ENCODE data around the gene RIT1.

- TF ChIP-seq CTCF (IDR thresholded peaks at IDR 0.05), result no peak
- TF ChIP-seq ZBTB21 (CRISPR knock-in tag; IDR thresholded peaks at IDR 0.05; ENCODE audit: borderline replicate concordance), result no peak
- TF ChIP-seq USF2 (CRISPR knock-in tag; IDR thresholded peaks at IDR 0.05), result no peak
- TF ChIP-seq CDX4 (CRISPR knock-in tag; IDR thresholded peaks at IDR 0.05; ENCODE audit: borderline replicate concordance), result no peak
- no peak for TF ChIP-seq ESRRA (CRISPR knock-in tag; IDR thresholded peaks at IDR 0.05; ENCODE audit: borderline replicate concordance)
- no peak for TF ChIP-seq ATF2 (CRISPR knock-in tag; IDR thresholded peaks at IDR 0.05; ENCODE audit: borderline replicate concordance, low read depth)
- no peak for TF ChIP-seq STAT6 (CRISPR knock-in tag; conservative IDR thresholded peaks at IDR 0.05; ENCODE audit: low read depth)
- no peak for TF ChIP-seq TEAD4 (CRISPR knock-in tag; IDR thresholded peaks at IDR 0.05)
- TF ChIP-seq ATF3 (CRISPR knock-in tag; conservative IDR thresholded peaks at IDR 0.05), result no peak
- no peak for TF ChIP-seq ZNF512 (CRISPR knock-in tag; IDR thresholded peaks at IDR 0.05; ENCODE audit: borderline replicate concordance)
- TF ChIP-seq E2F4 (CRISPR knock-in tag; IDR thresholded peaks at IDR 0.05; ENCODE audit: borderline replicate concordance, low read depth), result no peak
These were observed 28.9 kb downstream of the RIT1 start for GRCh38 chr1:155882235-155882634.

All from WTC11 (cell line).